Loucy (cell line): ENCODE measurements around the gene PANK4.

Source experiments
- H2AFZ ChIP-seq: fragments of 200-600 bp; sonication (generic); 2 replicates; pipeline ENCODE4 v1.6.0; 2016; ENCODE audit warnings: antibody characterized with exemption, mild to moderate bottlenecking, low read length, moderate library complexity
- H3F3A ChIP-seq: fragments of 200-600 bp; 2 replicates; pipeline ENCODE4 v1.6.0; 2016; ENCODE audit warnings: antibody characterized with exemption, low read depth, mild to moderate bottlenecking
- H3K27me3 ChIP-seq: fragments of 200-600 bp; sonication (generic); 2 replicates; pipeline ENCODE4 v1.6.1; 2014; ENCODE audit warnings: low read length, mild to moderate bottlenecking; ENCODE audit not compliant: insufficient read depth, poor library complexity, severe bottlenecking
- H3K36me3 ChIP-seq: fragments of 200-600 bp; sonication (generic); 2 replicates; pipeline ENCODE4 v1.6.1; 2016; ENCODE audit warnings: low read length; ENCODE audit not compliant: insufficient read depth
- H3K4me1 ChIP-seq: fragments of 200-600 bp; sonication (generic); 2 replicates; pipeline ENCODE4 v1.5.1; 2014; ENCODE audit warnings: low read length, mild to moderate bottlenecking; ENCODE audit not compliant: insufficient read depth, poor library complexity, severe bottlenecking
- H3K4me2 ChIP-seq: fragments of 200-600 bp; sonication (generic); 2 replicates; pipeline ENCODE4 v1.6.0; 2014; ENCODE audit warnings: antibody characterized with exemption, low read length, low read depth, mild to moderate bottlenecking; ENCODE audit not compliant: poor library complexity, severe bottlenecking
- H3K4me3 ChIP-seq: fragments of 200-600 bp; sonication (generic); 2 replicates; pipeline ENCODE4 v1.5.1; 2014; ENCODE audit warnings: low read length, mild to moderate bottlenecking, mixed read lengths; ENCODE audit not compliant: poor library complexity, severe bottlenecking
- H3K79me2 ChIP-seq: fragments of 200-600 bp; sonication (generic); 2 replicates; pipeline ENCODE4 v1.6.1; 2014; ENCODE audit warnings: low read length; ENCODE audit not compliant: insufficient read depth
- H3K9ac ChIP-seq: fragments of 200-600 bp; sonication (generic); 2 replicates; pipeline ENCODE4 v1.6.0; 2014; ENCODE audit warnings: mild to moderate bottlenecking, low read depth, low read length, moderate library complexity; ENCODE audit not compliant: poor library complexity, severe bottlenecking
- H3K9me2 ChIP-seq: fragments of 200-600 bp; sonication (generic); replicated peaks from 2 replicates; pipeline ENCODE4 v1.6.1; 2016; ENCODE audit warnings: low read depth, low read length, mixed read lengths
- H3K9me3 ChIP-seq: fragments of 200-600 bp; sonication (generic); 2 replicates; pipeline ENCODE4 v1.6.1; 2014; ENCODE audit warnings: mild to moderate bottlenecking, antibody characterized with exemption, low read length, low read depth; ENCODE audit not compliant: insufficient read depth
- H4K20me1 ChIP-seq: fragments of 200-600 bp; sonication (generic); 2 replicates; pipeline ENCODE4 v1.6.0; 2014; ENCODE audit warnings: antibody characterized with exemption, low read length, mild to moderate bottlenecking; ENCODE audit not compliant: insufficient read depth, poor library complexity, severe bottlenecking
- CTCF ChIP-seq: fragments of 200-600 bp; sonication (generic); conservative IDR thresholded peaks from 2 replicates; pipeline ENCODE4 v1.5.1; 2014; ENCODE audit warnings: mild to moderate bottlenecking, antibody characterized with exemption, low read length
- EZH2phosphoT487 ChIP-seq: fragments of 200-600 bp; IDR thresholded peaks from 2 replicates; pipeline ENCODE4 v1.6.1; 2018; ENCODE audit warnings: antibody characterized with exemption, mild to moderate bottlenecking, moderate library complexity, borderline replicate concordance

Gene PANK4

GRCh38 chr1:2476061-2476999 lies 50.1 kb downstream of the PANK4 start, which contains the start of gene PLCH2:
Gene PLCH2 (plus strand): TSS chr1:2476289. CDS start chr1:2476589, 300 bp downstream.
- H3K79me2 ChIP-seq = no peaks in the 10 kb centered on the region
- no peaks in the 10 kb centered on the region for H4K20me1 ChIP-seq
- H3K4me1 ChIP-seq = no peaks in the 10 kb centered on the region
- H3F3A ChIP-seq = no peaks in the 10 kb centered on the region
- no peaks in the 10 kb centered on the region for H3K27me3 ChIP-seq
- no peak within 1 kb of the TSS for H2AFZ ChIP-seq
- TF ChIP-seq CTCF (no peak), EZH2phosphoT487 (no peak)
- no peak within 1 kb of the TSS for H3K9ac ChIP-seq
- no peak within 1 kb of the TSS for H3K4me2 ChIP-seq
- no peaks in the 10 kb centered on the region for H3K36me3 ChIP-seq
- H3K9me3 ChIP-seq = no peaks in the 10 kb centered on the region
- H3K4me3 ChIP-seq = no peak within 1 kb of the TSS
- H3K9me2 ChIP-seq = no peaks in the 10 kb centered on the region

- H3K9ac ChIP-seq = no peak overlapping the region
- H3F3A ChIP-seq = no peaks in the 10 kb centered on the region
- H3K27me3 ChIP-seq = no peaks in the 10 kb centered on the region
- H3K4me2 ChIP-seq = no peak overlapping the region
- no peak overlapping the region for H2AFZ ChIP-seq
- no peaks in the 10 kb centered on the region for H3K79me2 ChIP-seq
- no peaks in the 10 kb centered on the region for H3K36me3 ChIP-seq
- no peak overlapping the region for H3K4me3 ChIP-seq
- no peaks in the 10 kb centered on the region for H3K4me1 ChIP-seq
- H4K20me1 ChIP-seq = no peaks in the 10 kb centered on the region
- no peaks in the 10 kb centered on the region for H3K9me3 ChIP-seq
- H3K9me2 ChIP-seq = no peaks in the 10 kb centered on the region
- TF ChIP-seq CTCF (no peak), EZH2phosphoT487 (no peak)
These were observed 50.8 kb downstream of the PANK4 start for GRCh38 chr1:2475571-2475970.

- Histone ChIP-seq H3K9me3 (no peaks in the 10 kb centered on the region), H2AFZ (no peak overlapping the region), H3K36me3 (no peaks in the 10 kb centered on the region), H3K79me2 (no peaks in the 10 kb centered on the region), H3K4me1 (no peaks in the 10 kb centered on the region), H3K9ac (no peak overlapping the region), H3K27me3 (no peaks in the 10 kb centered on the region), H3F3A (no peaks in the 10 kb centered on the region), H3K4me2 (no peak overlapping the region), H3K9me2 (no peaks in the 10 kb centered on the region), H3K4me3 (no peak overlapping the region), H4K20me1 (no peaks in the 10 kb centered on the region)
- no peak for TF ChIP-seq CTCF
- TF ChIP-seq EZH2phosphoT487 = no peak
These were observed 51.4 kb downstream of the PANK4 start for GRCh38 chr1:2474933-2475371.
